A549 treated with AZD9567 at 1 μM for 4 hours (cell line): ENCODE measurements around the gene PGBD4. TPM values are rescaled to one million over a fixed set of nuclear protein-coding genes. Genes with fewer than 3 reads are reported as not detected.

ENCODE experiments used
- total RNA-seq: library from RNA; stranded (reverse); fragments of 200-300 nt; extraction: Qiagen RNA extraction; gene quantifications from 5 replicates; pipeline ENCODE4 v1.2.3, GENCODE V29; 2022; ENCODE audit not compliant: insufficient read depth

The PGBD4 gene
- 1.3 to 1.7 TPM (median 1.5 TPM) in 5 replicates for total RNA-seq

GRCh38 chr15:34101366-34102174, at the start of gene PGBD4, which contains the start of gene EMC7:
Gene PGBD4 (plus strand): TSS chr15:34102083. CDS start chr15:34102532, 449 bp downstream.
Gene EMC7 (minus strand): TSS chr15:34101862. CDS start chr15:34101839, 23 bp downstream.

Other genes starting within 250 kb of the PGBD4 start
- 0.02 to 0.04 TPM (median 0.03 TPM) in 4 of 5 replicates, not detected in the other for gene CHRM5, start 133.6 kb upstream of the PGBD4 start, total RNA-seq
- gene AVEN, start 62.9 kb upstream of the PGBD4 start, total RNA-seq: 20.6 to 24.2 TPM (median 23.1 TPM) in 5 replicates
- gene EMC7, start 221 bp upstream of the PGBD4 start, total RNA-seq: 110 to 149 TPM (median 143 TPM) in 5 replicates
- 18.7 to 41.6 TPM (median 35.8 TPM) in 5 replicates for gene KATNBL1, start 108.0 kb downstream of the PGBD4 start, total RNA-seq
- 189 to 207 TPM (median 192 TPM) in 5 replicates for gene EMC4, start 122.9 kb downstream of the PGBD4 start, total RNA-seq
- 4.2 to 6.1 TPM (median 5.6 TPM) in 5 replicates for gene SLC12A6, start 235.7 kb downstream of the PGBD4 start, total RNA-seq
- gene NOP10, start 241.1 kb downstream of the PGBD4 start, total RNA-seq: 483 to 556 TPM (median 526 TPM) in 5 replicates
- not detected in 5 replicates for gene NUTM1, start 241.2 kb downstream of the PGBD4 start, total RNA-seq